ENCODE results near the gene AP4E1.

DNA sequence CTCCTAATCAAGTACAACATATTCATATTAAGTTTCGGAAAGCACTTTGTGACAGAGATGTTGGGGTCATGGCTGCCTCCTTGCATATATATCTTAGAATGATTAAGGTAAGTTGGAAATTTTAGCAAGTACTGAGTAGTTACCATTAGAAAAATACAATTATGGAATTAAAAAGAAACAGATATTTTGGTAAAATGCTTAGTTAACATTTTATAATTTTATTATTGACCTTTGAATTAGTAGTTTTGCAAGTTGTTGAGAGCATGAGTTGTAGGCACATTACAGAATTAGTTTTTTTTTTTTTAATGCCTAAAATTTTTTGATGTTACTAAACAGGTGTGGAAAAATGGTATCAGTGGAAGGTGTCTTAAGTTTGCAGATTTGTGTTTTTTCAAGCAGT is 20.6 kb downstream of the AP4E1 start:
- TF ChIP-seq, protein P1, sequence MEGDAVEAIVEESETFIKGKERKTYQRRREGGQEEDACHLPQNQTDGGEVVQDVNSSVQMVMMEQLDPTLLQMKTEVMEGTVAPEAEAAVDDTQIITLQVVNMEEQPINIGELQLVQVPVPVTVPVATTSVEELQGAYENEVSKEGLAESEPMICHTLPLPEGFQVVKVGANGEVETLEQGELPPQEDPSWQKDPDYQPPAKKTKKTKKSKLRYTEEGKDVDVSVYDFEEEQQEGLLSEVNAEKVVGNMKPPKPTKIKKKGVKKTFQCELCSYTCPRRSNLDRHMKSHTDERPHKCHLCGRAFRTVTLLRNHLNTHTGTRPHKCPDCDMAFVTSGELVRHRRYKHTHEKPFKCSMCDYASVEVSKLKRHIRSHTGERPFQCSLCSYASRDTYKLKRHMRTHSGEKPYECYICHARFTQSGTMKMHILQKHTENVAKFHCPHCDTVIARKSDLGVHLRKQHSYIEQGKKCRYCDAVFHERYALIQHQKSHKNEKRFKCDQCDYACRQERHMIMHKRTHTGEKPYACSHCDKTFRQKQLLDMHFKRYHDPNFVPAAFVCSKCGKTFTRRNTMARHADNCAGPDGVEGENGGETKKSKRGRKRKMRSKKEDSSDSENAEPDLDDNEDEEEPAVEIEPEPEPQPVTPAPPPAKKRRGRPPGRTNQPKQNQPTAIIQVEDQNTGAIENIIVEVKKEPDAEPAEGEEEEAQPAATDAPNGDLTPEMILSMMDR (conservative IDR thresholded peaks at IDR 0.05; ENCODE audit: low read length): no peak
- no peak for TF ChIP-seq EZH2phosphoT487 (IDR thresholded peaks at IDR 0.05; ENCODE audit: borderline replicate concordance)
